Left colon (tissue), 2 donors: ENCODE results near the gene SRRM2. TPM values are rescaled to one million over a fixed set of nuclear protein-coding genes. Genes with fewer than 3 reads are reported as not detected.
A peak's percentile ranks its signal among the peaks of the same experiment; 100 is the strongest.

Experiments used
- ATAC-seq: fragments of 200-7000 bp; cut with Tn5 transposase; one replicate; pipeline ENCODE4 v1.9.1; 2020; ENCODE audit warnings: mild to moderate bottlenecking, moderate library complexity
- DNase-seq, 2 donors: peaks; one replicate each; pipeline ENCODE4 v3.0.0-alpha.2; 2020
- intact Hi-C, 2 donors: fragments of 100-400 bp; cut with DNase I in 1 of 2; cut with micrococcal nuclease in 1 of 2; formaldehyde crosslinking; loops; one replicate each; pipeline versions ENCODE4 v1.11.2 to v1.14.0; 2022; cut with DNase I, micrococcal nuclease
- total RNA-seq, 2 donors: library from RNA; stranded (reverse); fragmentation: NEBNext Ultra II Directional; extraction: Animal tissue kit (Norgen Biotek cat#: 25700); gene quantifications; one replicate each; pipeline ENCODE4 v1.2.1, GENCODE V29; 2021
- donor health status: DM: no; HTN: no; CAD: no.
- donor health status: DM: yes; HTN: yes; CAD: no.

The SRRM2 gene
- total RNA-seq, 2 donors from 2014 or later = 476 to 593 TPM

GRCh38 chr16:2752850-2753732 lies 653 bp downstream of the SRRM2 start:
- intact Hi-C loops = no loop called here
- peak; percentile 80 for ATAC-seq
- DNase-seq = peak; percentile 81 to 87

DNA sequence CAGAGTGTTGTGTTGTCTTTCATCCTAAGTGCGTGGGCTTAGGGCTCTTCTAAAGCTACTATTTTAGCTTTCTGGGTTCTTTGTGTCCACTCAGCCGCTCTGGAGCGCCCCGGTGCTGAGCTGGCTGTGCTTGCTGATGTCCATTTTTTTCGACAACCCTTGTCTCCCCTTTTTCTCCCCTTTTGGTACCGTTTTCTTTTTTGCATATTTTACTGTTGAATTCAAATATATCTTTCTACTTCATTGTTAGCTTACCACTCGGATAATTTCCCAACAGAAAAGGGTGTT lies 1.2 kb downstream of the SRRM2 start:
- no peak for ATAC-seq
- intact Hi-C loops = no loop called here
- DNase-seq = no peak

- no peak for DNase-seq
- ATAC-seq = no peak
- intact Hi-C loops = no loop called here
Measured at GRCh38 chr16:2755158-2755557, 2.7 kb downstream of the SRRM2 start.

DNA sequence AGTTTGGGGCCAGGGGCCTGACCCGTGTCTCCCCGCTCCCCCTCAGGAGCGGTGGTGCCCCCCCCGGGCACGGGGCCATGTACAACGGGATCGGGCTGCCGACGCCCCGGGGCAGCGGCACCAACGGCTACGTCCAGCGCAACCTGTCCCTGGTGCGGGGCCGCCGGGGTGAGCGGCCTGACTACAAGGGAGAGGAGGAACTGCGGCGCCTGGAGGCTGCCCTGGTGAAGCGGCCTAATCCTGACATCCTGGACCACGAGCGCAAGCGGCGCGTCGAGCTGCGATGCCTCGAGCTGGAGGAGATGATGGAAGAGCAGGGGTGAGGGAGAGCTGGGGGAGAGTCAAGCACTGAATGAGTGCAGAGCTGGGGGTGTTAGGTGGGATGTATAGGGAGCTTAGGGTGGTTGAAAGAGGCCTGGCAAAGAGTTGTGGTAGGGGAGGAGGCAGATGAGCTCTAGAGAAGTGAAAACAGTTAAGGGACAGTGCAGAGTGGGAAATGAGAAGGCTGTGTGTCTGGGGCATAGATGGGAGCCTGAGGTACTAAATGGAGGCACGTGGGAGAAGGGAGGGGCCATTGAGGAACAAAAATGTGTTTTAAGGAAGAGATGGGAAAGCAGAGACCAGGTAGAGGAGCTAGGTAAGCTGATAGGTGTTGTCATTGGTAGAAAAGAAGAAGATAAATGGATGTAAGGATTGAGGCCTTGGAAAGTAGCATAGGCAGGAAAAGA lies 4.0 kb downstream of the SRRM2 start:
- no peak for DNase-seq
- intact Hi-C loops = no loop called here
- no peak for ATAC-seq

- ATAC-seq = no peak
- intact Hi-C loops = no loop called here
- DNase-seq = no peak
Measured at GRCh38 chr16:2757344-2757743, 4.9 kb downstream of the SRRM2 start.

DNA sequence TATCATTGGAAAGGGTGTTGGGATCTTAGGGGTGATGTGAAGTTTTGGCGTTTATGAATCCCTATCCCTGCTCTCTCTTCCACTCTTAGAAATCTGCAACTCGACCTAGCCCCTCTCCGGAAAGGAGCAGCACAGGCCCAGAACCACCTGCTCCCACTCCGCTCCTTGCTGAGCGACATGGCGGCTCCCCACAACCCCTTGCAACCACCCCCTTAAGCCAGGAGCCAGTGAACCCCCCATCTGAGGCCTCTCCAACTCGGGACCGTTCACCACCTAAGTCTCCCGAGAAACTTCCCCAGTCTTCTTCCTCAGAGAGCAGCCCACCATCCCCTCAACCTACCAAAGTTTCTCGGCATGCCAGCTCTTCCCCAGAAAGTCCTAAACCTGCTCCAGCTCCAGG lies 9.0 kb downstream of the SRRM2 start:
- DNase-seq (no peak), ATAC-seq (no peak)
- intact Hi-C loops = no loop called here

DNA sequence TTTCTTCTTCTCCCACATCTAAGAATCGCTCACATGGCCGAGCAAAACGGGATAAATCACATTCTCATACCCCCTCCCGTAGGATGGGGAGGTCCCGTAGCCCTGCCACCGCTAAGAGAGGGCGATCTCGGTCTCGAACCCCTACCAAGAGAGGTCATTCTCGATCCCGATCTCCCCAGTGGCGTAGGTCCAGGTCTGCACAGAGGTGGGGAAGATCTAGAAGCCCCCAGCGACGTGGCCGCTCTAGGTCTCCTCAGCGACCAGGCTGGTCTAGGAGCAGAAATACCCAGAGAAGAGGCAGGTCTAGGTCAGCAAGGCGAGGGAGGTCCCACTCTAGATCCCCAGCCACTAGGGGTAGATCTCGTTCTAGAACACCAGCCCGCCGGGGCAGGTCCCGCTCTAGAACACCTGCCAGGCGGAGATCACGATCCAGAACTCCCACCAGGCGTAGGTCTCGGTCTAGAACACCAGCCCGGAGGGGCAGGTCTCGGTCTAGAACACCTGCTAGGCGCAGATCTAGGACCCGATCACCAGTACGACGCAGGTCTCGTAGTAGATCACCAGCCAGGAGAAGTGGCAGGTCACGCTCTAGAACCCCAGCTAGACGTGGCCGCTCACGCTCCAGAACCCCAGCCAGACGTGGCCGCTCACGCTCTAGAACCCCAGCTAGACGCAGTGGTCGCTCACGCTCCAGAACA lies 9.6 kb downstream of the SRRM2 start:
- DNase-seq (no peak), ATAC-seq (no peak)
- intact Hi-C loops = no loop called here

GRCh38 chr16:2762711-2763110 lies 10.3 kb downstream of the SRRM2 start:
- intact Hi-C loops = no loop called here
- ATAC-seq = no peak

DNA sequence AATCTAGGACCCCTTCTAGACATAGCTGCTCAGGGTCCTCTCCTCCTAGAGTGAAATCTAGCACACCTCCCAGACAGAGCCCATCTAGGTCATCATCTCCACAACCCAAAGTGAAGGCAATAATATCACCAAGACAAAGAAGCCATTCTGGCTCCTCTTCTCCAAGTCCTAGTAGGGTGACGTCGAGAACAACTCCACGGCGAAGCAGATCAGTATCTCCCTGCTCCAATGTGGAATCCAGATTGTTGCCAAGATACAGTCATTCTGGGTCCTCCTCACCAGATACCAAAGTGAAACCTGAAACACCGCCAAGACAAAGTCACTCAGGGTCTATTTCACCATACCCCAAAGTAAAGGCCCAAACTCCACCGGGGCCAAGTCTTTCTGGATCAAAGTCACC lies 10.7 kb downstream of the SRRM2 start:
- intact Hi-C loops = no loop called here
- DNase-seq (no peak), ATAC-seq (no peak)

More at GRCh38 chr16:2762711-2763110, 10.3 kb downstream of the SRRM2 start:
- no peak for DNase-seq

GRCh38 chr16:2764718-2765117 lies 12.3 kb downstream of the SRRM2 start:
- no peak for DNase-seq
- no peak for ATAC-seq
- intact Hi-C loops = no loop called here

DNA sequence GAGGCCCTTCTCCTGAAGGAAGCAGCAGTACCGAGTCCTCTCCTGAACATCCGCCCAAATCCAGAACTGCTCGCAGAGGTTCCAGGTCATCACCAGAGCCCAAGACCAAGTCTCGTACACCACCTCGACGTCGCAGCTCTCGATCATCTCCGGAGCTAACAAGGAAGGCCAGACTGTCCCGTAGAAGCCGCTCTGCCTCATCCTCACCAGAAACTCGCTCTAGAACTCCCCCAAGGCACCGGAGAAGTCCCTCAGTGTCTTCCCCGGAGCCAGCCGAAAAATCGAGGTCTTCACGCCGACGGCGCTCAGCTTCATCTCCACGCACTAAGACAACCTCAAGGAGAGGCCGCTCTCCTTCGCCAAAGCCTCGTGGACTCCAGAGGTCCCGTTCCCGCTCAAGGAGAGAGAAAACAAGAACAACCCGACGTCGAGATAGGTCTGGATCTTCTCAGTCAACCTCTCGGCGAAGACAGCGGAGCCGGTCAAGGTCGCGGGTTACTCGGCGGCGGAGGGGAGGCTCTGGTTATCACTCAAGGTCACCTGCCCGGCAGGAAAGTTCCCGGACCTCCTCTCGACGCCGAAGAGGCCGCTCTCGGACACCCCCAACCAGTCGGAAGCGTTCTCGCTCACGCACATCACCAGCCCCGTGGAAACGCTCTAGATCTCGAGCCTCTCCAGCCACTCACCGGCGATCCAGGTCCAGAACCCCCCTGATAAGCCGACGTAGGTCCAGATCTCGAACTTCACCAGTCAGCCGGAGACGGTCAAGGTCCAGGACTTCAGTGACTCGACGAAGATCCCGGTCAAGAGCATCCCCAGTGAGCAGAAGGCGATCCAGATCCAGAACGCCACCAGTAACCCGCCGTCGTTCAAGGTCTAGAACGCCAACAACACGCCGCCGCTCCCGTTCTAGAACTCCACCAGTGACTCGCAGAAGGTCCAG lies 13.3 kb downstream of the SRRM2 start:
- no peak for DNase-seq
- no peak for ATAC-seq
- intact Hi-C loops = no loop called here

- ATAC-seq (no peak), DNase-seq (no peak)
- intact Hi-C loops = no loop called here
Measured at GRCh38 chr16:2766430-2767139, 14.1 kb downstream of the SRRM2 start.

GRCh38 chr16:2767140-2767731 lies 14.8 kb downstream of the SRRM2 start:
- no peak for DNase-seq
- no peak for ATAC-seq
- intact Hi-C loops = no loop called here

GRCh38 chr16:2767891-2768290 lies 15.5 kb downstream of the SRRM2 start:
- DNase-seq (no peak), ATAC-seq (no peak)
- intact Hi-C loops = no loop called here

GRCh38 chr16:2768403-2769089 lies 16.1 kb downstream of the SRRM2 start:
- peak in 1 of 2 donors; percentile 17 for DNase-seq
- ATAC-seq = no peak
- intact Hi-C loops = no loop called here

DNA sequence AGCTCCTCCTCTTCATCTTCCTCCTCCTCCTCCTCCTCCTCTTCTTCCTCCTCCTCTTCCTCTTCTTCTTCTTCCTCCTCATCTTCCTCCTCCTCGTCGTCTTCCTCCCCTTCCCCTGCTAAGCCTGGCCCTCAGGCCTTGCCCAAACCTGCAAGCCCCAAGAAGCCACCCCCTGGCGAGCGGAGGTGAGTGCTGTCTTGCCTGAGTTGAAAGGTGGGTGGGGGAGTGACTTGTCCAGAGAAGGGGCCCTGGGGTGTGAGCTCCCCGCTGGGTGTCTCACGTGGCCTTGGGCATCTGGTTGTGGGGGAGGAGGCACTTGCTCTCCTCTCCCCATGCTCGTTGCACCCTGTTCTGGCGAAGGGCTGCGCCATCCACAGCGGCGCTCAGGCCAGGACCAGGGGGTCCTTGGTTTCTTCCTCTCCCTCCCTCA lies 16.7 kb downstream of the SRRM2 start:
- intact Hi-C loops = no loop called here
- DNase-seq = no peak
- peak; percentile 1 for ATAC-seq

DNA sequence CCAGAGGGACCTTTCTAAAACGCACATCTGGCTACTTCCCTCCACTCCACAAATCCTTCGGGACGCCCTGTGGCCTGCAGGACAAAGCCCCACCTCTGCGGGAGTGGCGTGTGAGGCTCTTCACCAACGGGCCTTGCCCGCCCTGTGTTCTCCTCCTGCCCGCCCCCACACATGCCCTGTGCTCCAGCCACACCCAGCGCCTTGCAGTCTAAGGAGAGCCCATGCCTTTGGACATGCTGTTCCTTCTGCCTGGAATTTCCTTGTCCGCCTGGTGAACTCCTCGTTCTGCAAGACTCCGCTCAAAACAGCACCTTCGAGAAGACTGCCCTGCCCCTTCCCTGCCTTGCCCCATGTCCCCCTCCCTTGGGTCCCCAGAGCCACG lies 17.2 kb downstream of the SRRM2 start:
- intact Hi-C loops = no loop called here
- DNase-seq (peak; percentile 86 to 93), ATAC-seq (peak; percentile 92)
